GM21737 (cell line): ENCODE measurements around the gene LIX1L.

Experiments used
- ATAC-seq: cut with Tn5 transposase; IDR thresholded peaks from one replicate; pipeline ENCODE4 v1.9.1; 2021; ENCODE audit warnings: mild to moderate bottlenecking, moderate library complexity; ENCODE audit not compliant: unreplicated experiment

LIX1L gene

DNA sequence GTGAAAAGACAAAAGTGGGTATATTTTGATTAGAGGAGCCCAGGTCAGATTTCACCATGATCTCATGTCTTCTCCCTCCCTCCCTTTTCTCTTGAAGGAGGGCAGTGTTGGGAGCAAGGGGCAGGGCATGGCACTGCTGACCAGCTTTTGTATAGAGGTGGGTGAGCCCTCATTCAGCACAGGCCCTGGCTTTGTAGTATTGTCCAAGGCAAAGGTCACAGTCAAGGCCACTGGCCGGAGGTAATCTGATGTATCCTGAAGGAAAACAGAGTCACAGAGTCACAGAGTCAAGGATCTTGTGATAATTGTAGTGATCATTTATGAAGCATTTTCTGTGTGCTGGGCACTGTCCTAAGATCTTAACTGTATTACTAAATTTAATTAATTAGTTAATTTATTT is 59.8 kb downstream of the LIX1L start:
- no peak for ATAC-seq

DNA sequence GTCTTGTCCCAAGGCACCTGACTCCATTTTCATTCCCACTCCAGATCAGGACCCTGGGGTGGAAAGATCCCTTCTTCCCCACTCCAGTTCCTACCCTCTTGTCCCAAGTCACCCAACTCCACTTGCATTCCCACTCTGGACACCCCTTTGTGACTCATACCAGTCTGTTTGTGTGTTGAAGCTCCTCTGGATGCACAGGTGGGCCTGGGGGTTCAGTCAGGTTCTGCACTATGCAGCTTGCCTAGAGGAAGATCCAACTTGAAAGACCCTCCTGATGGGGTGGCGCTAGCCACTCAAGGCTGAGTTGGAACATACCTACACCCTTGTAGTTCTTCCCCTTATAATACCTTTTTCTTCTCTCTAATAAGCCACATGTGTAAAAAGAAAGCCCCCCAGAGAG is 62.3 kb downstream of the LIX1L start:
- no peak for ATAC-seq

DNA sequence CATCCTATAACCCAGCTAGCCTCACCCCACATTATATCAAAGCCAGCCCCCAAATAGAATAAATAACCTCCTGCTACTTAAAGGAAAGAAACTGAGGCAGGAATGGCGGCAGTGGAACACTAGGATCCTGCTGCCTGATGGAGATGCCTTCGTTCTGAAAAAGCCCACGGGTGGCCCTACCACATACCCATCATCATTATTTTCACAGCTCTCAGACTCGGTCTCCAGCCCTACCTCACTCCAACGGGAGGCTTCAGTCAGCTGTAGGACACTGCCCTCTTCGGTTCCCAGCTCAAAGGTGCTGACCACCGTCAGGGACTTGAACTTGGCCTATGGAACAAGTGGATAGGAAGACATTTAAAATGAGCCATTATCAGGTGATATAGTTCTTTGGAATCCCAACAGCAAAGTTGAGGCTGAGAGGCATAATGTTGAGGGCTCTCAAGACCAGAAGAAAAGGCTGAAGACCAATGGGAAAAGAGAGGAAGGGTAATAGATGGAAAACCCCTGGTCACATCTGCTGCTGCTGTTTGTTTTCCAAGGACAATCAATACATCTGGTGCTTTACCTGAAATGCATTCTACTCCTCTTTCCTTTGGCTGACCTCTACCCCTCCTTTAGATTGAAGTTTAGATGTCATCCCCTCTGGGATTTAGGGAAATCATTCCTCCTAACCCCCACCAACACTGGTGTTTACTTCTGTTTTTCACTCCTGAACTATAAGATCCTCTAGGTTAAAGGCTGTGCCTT is 64.3 kb downstream of the LIX1L start:
- no peak for ATAC-seq

DNA sequence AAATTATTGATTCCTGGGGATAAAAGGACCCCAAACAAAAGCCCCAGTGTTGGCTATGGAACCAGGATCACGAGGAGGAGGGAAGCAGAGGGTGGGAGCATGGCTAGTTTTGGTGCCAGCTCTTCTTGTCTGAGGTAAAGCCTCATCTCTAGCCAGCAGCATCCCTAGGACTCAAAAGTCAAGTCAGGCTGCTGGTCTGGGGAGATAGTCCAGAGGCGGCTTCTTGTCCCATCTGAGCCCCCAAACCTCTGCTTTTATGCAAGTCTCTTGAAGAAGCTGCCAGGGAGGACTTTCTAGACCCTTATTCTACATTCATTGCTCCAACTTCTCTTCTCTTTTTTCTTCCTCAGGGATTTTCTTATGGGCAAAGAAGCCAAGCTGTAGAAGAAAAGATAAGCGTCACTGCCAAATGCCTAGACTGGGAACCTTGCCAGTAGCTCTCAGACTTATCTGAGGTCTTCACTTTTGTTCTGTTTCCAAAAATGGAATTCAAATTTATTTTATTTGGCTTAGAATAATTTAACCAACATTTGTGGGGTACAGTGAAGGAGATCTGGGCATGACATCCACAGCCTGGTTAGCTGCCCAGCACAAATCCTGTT is 65.2 kb downstream of the LIX1L start:
- ATAC-seq, result no peak

DNA sequence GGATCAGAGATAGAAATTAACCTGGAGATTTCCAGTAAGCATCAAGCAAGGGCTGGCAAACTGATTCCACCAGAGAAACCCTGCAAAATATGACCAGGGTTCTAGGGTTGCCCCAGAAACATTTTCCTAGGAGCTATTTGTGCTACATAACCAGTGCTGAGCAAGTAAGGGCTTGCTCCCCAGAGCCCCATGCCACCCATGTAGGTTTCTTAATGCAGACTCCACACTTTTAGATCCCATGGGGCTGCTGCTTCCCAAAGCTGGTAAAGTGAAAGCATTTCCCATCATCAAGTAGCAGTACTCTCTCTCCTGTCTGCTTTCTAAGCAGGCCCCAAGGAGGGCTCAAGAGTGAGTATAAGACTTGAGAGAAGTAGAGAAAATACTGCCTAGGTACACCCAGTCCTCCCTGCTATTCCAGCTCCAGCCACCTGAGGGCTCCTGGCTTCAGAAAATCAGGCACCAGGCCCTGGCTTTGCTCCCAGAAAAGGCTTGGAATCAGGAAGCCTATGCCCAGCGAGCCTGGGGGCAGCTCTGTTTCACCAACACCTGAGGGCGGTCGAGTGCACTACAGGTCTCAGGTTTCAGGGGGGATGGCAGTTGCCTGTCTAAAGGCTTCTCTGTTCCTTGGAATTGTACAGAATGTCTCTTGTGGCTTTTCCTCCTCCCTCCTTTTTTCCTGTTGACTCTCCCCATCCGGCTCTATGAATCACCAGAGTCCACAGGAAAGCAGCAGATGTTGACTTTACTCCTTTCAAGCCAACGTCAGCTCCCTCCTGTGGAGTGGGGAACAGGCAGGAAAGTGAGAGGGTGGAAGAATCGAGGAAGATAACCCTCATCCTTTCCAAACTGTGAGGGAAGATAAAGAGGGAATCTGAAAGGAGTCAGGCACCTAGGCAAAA is 66.0 kb downstream of the LIX1L start:
- no peak for ATAC-seq

DNA sequence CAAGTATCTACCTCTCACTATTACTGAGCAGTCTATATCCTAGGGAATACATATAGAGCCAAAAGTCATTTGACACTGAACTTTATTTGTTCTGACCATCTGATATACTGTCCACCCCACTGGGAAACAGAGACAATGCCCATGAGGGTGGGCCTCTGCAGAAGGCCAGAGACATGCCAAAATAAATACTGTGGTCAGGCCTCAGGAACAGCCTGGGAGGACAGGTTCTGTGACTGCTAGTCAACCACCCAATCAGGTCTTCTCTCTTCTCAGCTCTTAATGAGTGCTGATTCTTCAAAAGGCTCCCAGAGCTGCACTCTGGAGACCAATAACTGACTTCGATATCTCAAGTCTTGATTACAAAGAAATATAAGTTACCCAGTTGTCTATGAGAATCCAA is 66.7 kb downstream of the LIX1L start:
- ATAC-seq, result no peak

DNA sequence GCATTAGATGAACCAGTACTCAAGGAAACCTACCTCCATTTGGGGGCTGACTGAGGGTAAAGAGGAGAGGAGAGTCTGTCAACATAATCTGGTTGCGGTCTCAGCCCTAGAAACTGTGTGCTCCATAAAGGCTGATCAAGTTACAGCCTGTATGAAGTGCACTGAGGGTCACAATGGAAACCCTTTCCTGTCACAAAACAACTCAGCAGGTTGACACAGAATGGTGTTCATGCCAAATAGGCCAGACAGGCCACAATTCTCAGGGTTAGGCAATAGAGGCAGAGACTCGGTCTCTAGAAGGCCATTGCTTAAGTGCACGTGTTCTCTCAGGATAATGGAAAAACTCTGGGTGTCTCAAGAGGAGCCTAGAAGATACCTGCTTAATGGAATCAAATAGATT is 68.1 kb downstream of the LIX1L start:
- no peak for ATAC-seq

DNA sequence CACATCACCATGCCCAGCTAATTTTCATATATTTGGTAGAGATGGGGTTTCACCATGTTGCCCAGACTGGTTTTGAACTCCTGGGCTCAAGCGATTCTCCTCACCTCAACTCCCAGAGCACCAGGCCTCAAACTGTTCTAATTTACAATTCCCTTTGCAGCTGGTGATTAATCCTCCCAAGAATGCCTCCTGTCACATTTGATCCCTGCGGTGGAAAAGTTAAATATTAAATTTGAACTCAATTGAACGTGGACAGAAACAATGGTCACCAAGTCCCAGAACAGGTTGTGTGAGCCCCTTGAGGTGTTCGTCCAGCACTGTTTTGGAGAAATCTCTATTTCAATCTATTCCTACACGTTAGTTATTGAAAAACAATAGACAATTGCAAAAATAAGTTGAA is 70.2 kb downstream of the LIX1L start:
- ATAC-seq, result no peak

DNA sequence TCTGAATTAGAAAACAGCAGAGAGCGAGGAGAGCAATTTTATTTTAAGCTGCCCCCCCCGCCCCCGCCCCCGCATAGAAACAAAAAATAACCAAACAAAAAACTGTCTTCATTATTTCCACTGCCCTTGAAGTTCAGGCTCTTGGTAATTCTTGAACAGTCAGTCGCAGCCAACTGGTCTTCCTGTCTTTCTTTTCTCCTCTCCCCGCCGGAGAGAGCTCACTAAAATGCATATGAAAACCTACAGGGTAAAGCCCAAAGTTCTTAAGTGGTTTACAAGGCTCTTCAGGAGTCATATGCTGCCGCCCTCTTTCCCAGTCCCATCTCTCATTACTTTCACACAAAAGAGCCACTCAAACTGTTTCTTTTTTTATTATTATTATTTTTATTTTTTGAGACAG is 71.0 kb downstream of the LIX1L start:
- no peak for ATAC-seq

DNA sequence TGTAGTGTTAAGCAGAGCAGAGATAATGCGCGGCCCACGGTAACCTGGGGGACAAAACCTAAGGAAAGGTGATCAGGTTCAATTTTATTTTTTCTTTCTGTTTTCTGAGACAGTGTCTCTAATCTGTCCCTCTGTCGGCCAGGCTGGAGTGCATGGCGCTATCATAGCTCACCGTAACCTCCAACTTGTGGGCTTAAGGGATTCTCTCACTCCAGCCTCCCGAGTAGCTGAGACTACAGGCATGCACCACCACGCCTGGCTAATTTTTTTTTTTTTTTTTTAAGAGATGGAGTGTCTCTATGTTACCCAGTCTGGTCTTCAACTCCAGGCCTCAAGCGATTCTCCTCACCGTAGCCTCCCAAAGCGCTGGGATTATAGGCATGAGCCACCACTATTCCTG is 71.4 kb downstream of the LIX1L start:
- ATAC-seq, result no peak

DNA sequence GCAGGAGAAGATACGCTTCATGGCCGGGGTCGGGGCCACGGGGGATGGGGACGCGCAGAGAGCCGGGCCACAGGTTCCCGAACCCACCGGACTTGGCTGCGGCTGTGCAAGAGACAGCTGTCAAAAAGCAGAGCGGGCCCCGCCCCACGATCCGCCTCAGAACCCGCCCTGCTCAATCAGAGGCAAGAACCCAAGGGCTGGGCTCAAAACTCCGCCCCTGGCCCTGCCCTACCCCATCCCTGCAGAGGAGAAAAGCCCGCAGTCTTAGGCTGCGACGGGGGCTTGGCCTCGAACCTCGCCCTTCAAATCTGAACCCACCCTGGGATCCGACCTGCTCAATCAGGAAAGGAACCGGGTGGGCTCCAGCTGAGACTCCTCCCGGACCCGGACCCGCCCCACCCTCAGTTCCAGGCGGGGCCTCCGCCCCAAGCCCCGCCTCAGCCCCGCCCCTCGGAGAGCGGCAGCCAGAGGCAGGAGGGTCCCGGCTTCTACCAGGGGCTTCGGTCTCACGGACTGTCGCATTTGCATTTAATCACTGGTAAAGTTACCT is 72.0 kb downstream of the LIX1L start, which contains the start of gene ANKRD35:
Gene ANKRD35, minus strand, starts transcription at position 129 of the 550 bp plus-strand sequence. Its CDS starts 108 bp downstream, at position 21.
- peak; percentile 97 for ATAC-seq

DNA sequence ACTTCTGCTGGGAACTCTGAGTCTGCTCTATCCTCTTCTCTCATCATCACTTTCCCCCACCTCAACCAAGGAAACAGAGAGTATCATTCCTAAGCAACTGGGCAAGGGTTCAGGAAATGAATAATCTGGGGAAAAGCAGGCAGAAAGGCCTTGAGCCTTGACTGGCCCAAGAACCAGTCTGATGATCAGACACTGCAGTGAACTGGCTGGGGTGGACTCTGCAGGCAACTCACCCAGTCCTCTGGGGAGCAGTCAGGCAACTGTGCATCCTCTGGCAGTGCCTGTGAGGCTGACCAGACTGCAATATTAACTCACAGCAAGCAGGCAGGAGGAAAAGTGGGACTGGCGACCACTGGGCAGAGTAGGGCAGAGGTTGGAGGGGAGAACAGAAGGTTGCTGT is 73.1 kb downstream of the LIX1L start:
- no peak for ATAC-seq
